Measurements from ENCODE around the gene TCP1.

- TF ChIP-seq CTCF (IDR thresholded peaks at IDR 0.05) (no peak), POLR2A (IDR thresholded peaks at IDR 0.05) (no peak), POLR2AphosphoS5 (IDR thresholded peaks at IDR 0.05) (no peak)
Measured at GRCh38 chr6:159777240-159777904, 12.0 kb downstream of the TCP1 start.

Measured in breast epithelium (tissue), 3 donors.